ENCODE results near the gene SFMBT2. TPM values are rescaled to one million over a fixed set of nuclear protein-coding genes. Genes with fewer than 3 reads are reported as not detected.

Gene SFMBT2
- total RNA-seq, 1 experiment from 2014 or later: not detected

DNA sequence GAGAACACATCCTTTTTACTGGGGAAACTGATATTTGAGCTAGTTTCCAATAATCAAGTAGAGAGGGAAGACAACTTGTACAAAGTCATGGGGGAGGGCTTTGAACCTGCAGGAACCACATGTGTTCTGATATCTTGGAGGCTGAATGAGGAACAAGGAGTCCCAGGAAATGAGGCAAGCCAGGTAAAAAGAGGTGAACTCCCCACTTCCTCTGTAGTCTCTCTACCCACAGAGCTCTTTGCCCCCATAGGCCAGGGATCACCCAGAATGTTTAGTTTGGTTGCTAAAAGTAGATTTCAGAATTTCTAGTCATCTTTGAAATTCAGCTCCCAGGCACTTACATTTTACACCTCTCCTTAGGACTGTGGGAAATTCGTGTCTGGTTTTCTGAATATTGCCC, 276.4 kb downstream of the SFMBT2 start:
- intact Hi-C loops (cut with micrococcal nuclease; ENCODE audit: unreplicated experiment): no loop called here
- Mint-ChIP-seq H3K4me1 (ENCODE audit: low read depth, unreplicated experiment) (no peaks in the 10 kb centered on the region), H3K27ac (ENCODE audit: unreplicated experiment) (no peak overlapping the region), H3K27me3 (ENCODE audit: insufficient read depth, unreplicated experiment) (peaks cover 8% of the 10 kb centered on the region), H3K9me3 (ENCODE audit: unreplicated experiment) (peaks cover 13% of the 10 kb centered on the region), H3K4me3 (ENCODE audit: unreplicated experiment) (no peak overlapping the region), H3K36me3 (ENCODE audit: insufficient read depth, unreplicated experiment) (no peaks in the 10 kb centered on the region)
- BruUV-seq (replicated peaks): no TSS peak
- Histone ChIP-seq H3K36me3 (ENCODE audit: control insufficient read depth, insufficient read depth, low read length) (no peaks in the 10 kb centered on the region), H3K27me3 (replicated peaks; ENCODE audit: control insufficient read depth, insufficient read depth, low read length) (no peaks in the 10 kb centered on the region), H3K4me3 (ENCODE audit: low read depth, low read length) (no peak overlapping the region), H3K4me1 (no peaks in the 10 kb centered on the region), H3K9me3 (no peaks in the 10 kb centered on the region)
- ChIA-PET POLR2A (no interaction called here), CTCF (no interaction called here)
- TF ChIP-seq, protein P1, sequence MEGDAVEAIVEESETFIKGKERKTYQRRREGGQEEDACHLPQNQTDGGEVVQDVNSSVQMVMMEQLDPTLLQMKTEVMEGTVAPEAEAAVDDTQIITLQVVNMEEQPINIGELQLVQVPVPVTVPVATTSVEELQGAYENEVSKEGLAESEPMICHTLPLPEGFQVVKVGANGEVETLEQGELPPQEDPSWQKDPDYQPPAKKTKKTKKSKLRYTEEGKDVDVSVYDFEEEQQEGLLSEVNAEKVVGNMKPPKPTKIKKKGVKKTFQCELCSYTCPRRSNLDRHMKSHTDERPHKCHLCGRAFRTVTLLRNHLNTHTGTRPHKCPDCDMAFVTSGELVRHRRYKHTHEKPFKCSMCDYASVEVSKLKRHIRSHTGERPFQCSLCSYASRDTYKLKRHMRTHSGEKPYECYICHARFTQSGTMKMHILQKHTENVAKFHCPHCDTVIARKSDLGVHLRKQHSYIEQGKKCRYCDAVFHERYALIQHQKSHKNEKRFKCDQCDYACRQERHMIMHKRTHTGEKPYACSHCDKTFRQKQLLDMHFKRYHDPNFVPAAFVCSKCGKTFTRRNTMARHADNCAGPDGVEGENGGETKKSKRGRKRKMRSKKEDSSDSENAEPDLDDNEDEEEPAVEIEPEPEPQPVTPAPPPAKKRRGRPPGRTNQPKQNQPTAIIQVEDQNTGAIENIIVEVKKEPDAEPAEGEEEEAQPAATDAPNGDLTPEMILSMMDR (IDR thresholded peaks at IDR 0.05; ENCODE audit: insufficient read depth in 1 of 2, low read depth in 1 of 2, low read length in 1 of 2, severe bottlenecking in 1 of 2, unreplicated experiment in 1 of 2): no peak
- no peak for DNase-seq

DNA sequence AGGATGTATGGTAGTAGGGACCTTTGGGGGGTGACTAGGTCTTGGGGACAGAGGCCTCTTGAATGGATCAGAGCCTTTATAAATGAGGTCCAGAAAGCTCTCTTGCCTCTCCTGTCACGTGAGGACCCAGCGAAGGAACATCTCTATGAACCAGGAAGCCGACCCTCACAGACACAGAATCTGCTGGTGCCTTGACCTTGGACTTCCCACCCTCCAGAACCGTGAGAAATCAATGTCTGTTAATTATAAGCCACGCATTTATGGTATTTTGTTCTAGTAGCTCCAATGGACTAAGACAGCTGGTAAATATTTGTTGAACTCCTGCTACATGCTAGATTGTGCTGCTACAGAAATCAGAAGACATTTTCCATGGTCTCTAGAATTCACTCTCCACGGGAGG, 276.9 kb downstream of the SFMBT2 start:
- no TSS peak for BruUV-seq (replicated peaks)
- intact Hi-C loops (cut with micrococcal nuclease; ENCODE audit: unreplicated experiment): no loop called here
- no peaks in the 10 kb centered on the region for H3K4me1 Mint-ChIP-seq (ENCODE audit: low read depth, unreplicated experiment)
- peaks cover 11% of the 10 kb centered on the region for H3K27me3 Mint-ChIP-seq (ENCODE audit: insufficient read depth, unreplicated experiment)
- no peak overlapping the region for H3K4me3 Mint-ChIP-seq (ENCODE audit: unreplicated experiment)
- no peak overlapping the region for H3K4me3 ChIP-seq (ENCODE audit: low read depth, low read length)
- no peak for DNase-seq
- no peaks in the 10 kb centered on the region for H3K9me3 ChIP-seq
- no peaks in the 10 kb centered on the region for H3K4me1 ChIP-seq
- POLR2A ChIA-PET: no interaction called here
- H3K9me3 Mint-ChIP-seq (ENCODE audit: unreplicated experiment): peaks cover 13% of the 10 kb centered on the region
- no peak overlapping the region for H3K27ac Mint-ChIP-seq (ENCODE audit: unreplicated experiment)
- TF ChIP-seq, protein P1 (IDR thresholded peaks at IDR 0.05; ENCODE audit: insufficient read depth in 1 of 2, low read depth in 1 of 2, low read length in 1 of 2, severe bottlenecking in 1 of 2, unreplicated experiment in 1 of 2): no peak
- CTCF ChIA-PET: no interaction called here
- H3K36me3 ChIP-seq (ENCODE audit: control insufficient read depth, insufficient read depth, low read length): no peaks in the 10 kb centered on the region
- no peaks in the 10 kb centered on the region for H3K27me3 ChIP-seq (replicated peaks; ENCODE audit: control insufficient read depth, insufficient read depth, low read length)
- H3K36me3 Mint-ChIP-seq (ENCODE audit: insufficient read depth, unreplicated experiment): no peaks in the 10 kb centered on the region

DNA sequence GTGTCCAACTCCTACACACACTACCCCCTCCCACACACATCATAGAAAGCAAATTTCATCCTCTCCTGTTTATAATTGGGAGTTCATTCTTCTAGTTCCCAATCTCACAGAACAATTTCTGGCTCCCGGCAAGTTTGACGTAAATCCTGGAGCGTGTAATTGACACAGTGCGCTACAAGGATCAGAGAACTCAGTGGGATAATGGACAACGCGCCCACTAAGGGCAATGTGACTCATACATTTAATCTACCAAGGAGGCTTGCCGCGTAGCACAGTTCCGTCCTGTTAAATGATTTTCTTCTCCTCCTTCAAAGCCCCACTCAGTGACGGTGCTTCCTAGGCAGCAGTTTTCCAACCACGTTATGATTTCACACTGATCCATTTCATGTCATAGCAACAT, 277.6 kb downstream of the SFMBT2 start:
- intact Hi-C loops (cut with micrococcal nuclease; ENCODE audit: unreplicated experiment): no loop called here
- Histone ChIP-seq H3K4me3 (ENCODE audit: low read depth, low read length) (no peak overlapping the region), H3K4me1 (no peaks in the 10 kb centered on the region), H3K27me3 (replicated peaks; ENCODE audit: control insufficient read depth, insufficient read depth, low read length) (no peaks in the 10 kb centered on the region), H3K9me3 (no peaks in the 10 kb centered on the region), H3K36me3 (ENCODE audit: control insufficient read depth, insufficient read depth, low read length) (no peaks in the 10 kb centered on the region)
- no TSS peak for BruUV-seq (replicated peaks)
- Mint-ChIP-seq H3K4me3 (ENCODE audit: unreplicated experiment) (no peak overlapping the region), H3K9me3 (ENCODE audit: unreplicated experiment) (peaks cover 13% of the 10 kb centered on the region), H3K36me3 (ENCODE audit: insufficient read depth, unreplicated experiment) (no peaks in the 10 kb centered on the region), H3K27ac (ENCODE audit: unreplicated experiment) (no peak overlapping the region), H3K27me3 (ENCODE audit: insufficient read depth, unreplicated experiment) (peaks cover 11% of the 10 kb centered on the region), H3K4me1 (ENCODE audit: low read depth, unreplicated experiment) (no peaks in the 10 kb centered on the region)
- DNase-seq: no peak
- TF ChIP-seq, protein P1 (IDR thresholded peaks at IDR 0.05; ENCODE audit: insufficient read depth in 1 of 2, low read depth in 1 of 2, low read length in 1 of 2, severe bottlenecking in 1 of 2, unreplicated experiment in 1 of 2): no peak
- ChIA-PET CTCF (no interaction called here), POLR2A (no interaction called here)

All from Caco-2 (cell line).